Daoy (cell line): ENCODE measurements around the gene TMOD1. TPM values are rescaled to one million over a fixed set of nuclear protein-coding genes. Genes with fewer than 3 reads are reported as not detected.

ENCODE experiments used
- DNase-seq: peaks from one replicate; pipeline ENCODE4 v3.0.0-alpha.2; 2015; ENCODE audit warnings: low read depth
- total RNA-seq: library from RNA; depleted of rRNA; stranded (reverse); fragments of >200 nt; shearing (Covaris generic); gene quantifications from 2 replicates; pipeline ENCODE4 v1.2.3, GENCODE V29; 2014; rRNA removed

The TMOD1 gene
- total RNA-seq, 1 experiment from 2014 or later = 3.9 TPM

DNA sequence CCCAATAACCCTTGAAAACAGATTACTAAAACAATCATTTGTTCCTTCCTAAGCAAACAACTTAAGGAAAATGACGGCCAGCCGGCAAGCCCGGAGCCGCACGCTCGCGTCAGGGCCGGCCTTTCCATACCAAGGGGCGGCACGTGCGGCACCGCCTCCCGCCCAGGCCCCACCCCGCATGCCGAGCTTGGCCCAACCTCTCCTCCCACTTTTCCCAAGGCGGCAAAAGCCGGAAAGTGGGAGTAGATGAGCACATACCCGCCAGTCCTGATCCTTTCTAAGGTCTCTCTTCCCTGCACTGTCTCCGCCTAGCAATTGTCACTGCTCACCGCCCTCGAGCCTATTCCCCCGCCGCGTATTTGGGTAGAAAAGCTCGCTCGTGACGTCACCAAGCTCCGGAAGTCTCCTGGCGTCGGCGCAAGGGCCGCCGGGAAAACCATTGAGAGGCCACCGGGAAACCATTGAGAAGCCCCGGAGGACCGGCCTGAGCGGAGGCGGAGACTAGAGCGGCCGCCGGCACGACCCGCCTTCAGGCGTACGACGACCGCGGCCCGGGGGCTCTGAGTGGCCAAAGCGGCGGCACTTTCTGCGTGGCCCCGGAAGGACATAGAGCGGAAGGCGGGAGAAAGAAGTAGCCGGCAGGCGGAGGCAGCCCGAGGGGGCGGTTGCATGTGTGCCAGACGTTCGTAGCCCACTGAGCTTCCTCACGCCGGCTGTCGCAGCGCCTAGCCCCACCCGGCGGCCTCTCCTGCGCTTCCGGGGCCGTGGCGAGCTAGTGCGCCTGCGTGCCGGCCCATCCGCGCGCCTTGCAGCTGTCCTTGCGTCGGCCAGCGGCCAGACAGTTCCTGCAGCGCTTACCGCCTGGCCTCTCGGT, 131.8 kb downstream of the TMOD1 start, which contains the start of the genes NCBP1 and TSTD2:
Gene NCBP1, plus strand, starts transcription at position 837 of the 874 bp plus-strand sequence. CDS start 61 bp downstream, outside the sequence.
Gene TSTD2, minus strand, starts transcription at position 384 of the 874 bp plus-strand sequence. CDS start 5,806 bp downstream, outside the sequence.
- DNase-seq = peak; percentile 99

DNA sequence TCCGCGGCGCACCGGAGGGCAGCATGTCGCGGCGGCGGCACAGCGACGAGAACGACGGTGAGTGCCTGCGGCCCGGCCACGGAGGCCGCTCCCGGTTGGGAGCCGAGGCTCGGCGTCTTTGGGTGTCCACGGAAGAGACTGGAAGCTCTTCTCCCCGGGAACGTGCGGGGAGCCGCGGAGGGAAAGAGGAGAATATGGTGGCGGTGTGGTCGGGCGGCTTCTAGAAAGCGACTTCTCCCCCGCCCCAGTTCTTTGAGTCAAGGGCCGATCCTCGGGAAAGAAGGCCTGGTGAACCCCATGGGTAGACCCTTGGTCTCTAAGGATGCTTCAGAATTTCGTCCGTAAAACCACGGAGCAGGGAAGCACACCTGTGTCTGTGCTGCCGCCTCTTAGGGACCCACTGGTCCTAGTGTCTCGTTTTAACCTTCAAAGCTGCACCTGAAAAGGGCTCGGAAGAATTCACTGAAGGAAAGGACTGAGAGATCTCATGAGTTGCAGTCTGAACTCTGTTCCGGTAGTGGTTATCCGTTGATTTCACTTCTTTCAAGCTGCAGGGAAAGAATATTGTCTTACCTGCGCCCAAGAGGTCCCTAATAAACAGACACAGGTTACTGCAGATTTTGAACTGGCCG, 132.5 kb downstream of the TMOD1 start:
- peak; percentile 7 for DNase-seq

- no peak for DNase-seq
Observed at GRCh38 chr9:97635026-97635425, 133.6 kb downstream of the TMOD1 start.

- DNase-seq = no peak
Observed at GRCh38 chr9:97636903-97637302, 135.4 kb downstream of the TMOD1 start.

DNA sequence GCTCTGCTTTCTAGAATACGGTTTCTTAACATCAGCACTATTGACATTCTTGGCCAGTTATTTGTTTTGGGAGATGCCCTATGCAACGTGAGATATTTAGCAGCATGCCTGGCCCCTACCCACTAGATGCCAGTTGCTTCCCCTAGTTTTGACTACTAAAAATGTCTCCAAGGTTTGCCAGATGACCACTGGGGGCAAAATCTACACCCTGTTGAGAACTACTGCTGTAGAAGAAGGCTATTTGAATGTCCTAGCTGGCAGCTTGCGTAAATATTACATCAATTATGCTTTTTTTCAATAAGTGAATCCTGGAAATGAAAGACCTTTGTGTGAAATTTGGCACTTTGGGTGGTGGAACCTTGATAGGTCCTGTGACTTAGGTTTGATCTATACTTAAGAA, 137.2 kb downstream of the TMOD1 start:
- no peak for DNase-seq

DNA sequence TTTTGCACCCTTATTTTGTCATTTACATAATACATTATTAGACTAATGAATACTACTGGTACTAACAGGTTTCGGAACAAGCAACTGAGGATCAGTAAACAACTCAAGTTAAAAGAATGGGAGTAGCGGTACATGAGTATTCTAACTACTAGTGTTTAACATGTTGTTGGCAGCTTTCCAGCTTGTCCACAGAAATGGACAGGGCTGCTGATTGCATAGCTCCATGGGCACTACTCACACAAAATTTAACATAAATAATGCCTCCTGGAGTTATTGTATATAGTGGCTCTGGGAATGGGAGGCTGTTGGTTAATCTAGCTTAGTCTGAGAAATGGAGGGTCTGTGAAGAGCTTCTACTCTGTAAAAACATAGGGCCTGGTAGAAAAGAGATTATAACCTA, 138.9 kb downstream of the TMOD1 start:
- DNase-seq = no peak

- no peak for DNase-seq
Observed at GRCh38 chr9:97645720-97646119, 144.3 kb downstream of the TMOD1 start.

DNA sequence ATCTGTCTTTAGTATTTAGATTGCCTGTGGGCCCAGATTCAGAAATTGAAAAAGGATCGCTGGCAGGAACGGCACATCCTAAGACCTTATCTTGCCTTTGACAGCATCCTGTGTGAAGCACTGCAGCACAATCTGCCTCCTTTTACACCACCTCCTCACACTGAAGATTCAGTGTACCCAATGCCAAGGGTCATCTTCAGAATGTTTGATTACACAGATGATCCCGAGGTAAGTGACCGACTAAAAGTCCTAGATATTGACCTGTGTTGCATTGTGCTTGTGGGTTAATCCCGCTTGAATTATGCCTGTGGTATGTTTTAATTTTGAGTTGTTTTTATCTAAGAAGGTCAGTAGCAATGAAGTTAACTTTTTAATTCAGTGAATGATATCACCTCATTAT, 146.5 kb downstream of the TMOD1 start:
- DNase-seq = no peak

Other genes starting within 250 kb of the TMOD1 start
- 1.3 and 1.9 TPM in 2 replicates for gene CCDC180, start 194.0 kb upstream of the TMOD1 start, total RNA-seq
- 9.9 and 12.8 TPM in 2 replicates for gene TDRD7, start 89.6 kb upstream of the TMOD1 start, total RNA-seq
- gene TSTD2, start 131.7 kb downstream of the TMOD1 start, total RNA-seq = 14.4 and 19.0 TPM in 2 replicates
- 83.8 and 87.5 TPM in 2 replicates for gene NCBP1, start 132.2 kb downstream of the TMOD1 start, total RNA-seq
- 13.2 and 15.0 TPM in 2 replicates for gene XPA, start 195.7 kb downstream of the TMOD1 start, total RNA-seq